Activated effector memory CD4-positive, alpha-beta T cell treated with anti-CD3 and anti-CD28 coated beads, Interleukin-2, amount 50 U/mL, for 16 hours (primary cell): ENCODE results near the gene AMH.
"Not testable (repeated sequence)": the region's sequence is repeated elsewhere in the genome, so short reads cannot be mapped to it uniquely, and the experiment has no call there.

Source experiments
- DNase-seq: peaks from one replicate; pipeline ENCODE4 v3.0.0-alpha.2; 2020

AMH gene

GRCh38 chr19:2249010-2249866 lies at the start of gene AMH:
Gene AMH (plus strand): TSS chr19:2249323. CDS start chr19:2249333, 10 bp downstream.
- DNase-seq = no peak

DNA sequence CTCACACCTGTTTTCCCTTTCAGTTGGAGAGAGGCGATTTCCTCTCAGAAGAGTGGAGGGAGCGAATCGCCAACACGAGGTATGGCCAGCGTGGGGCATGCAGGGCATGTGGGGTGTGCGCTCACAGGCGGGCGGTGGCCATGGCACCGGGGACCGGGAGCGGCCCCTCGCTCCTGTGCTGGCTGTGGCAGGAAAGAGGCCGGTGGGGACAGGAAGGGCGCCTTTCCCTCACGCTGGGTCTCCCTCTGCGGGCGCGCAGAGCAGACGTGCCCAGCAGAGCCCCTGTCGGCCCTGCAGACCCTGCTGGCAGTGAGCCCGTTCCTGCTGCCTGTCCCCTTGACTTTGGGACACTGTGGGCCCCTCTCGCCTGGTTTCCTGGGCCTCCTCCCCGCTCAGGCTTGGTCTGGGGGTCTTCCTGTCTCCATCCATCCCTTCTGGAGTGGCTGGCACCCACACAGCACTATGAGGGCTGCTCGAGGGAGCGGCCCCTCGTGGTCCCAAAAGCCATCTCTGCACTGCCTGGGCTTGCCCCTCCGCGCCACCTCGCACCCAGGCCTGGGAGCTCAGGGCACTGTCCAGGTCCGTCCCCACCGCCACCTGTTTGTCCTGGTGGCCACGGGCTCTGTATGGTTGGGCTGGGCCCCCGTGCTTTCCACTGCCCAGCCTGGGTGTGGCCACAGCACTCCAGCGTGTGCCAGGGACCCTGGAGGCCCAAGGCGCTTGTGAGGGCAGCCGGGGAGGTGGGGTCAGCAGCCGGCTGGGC lies 49.1 kb upstream of the AMH start:
- no peak for DNase-seq

DNA sequence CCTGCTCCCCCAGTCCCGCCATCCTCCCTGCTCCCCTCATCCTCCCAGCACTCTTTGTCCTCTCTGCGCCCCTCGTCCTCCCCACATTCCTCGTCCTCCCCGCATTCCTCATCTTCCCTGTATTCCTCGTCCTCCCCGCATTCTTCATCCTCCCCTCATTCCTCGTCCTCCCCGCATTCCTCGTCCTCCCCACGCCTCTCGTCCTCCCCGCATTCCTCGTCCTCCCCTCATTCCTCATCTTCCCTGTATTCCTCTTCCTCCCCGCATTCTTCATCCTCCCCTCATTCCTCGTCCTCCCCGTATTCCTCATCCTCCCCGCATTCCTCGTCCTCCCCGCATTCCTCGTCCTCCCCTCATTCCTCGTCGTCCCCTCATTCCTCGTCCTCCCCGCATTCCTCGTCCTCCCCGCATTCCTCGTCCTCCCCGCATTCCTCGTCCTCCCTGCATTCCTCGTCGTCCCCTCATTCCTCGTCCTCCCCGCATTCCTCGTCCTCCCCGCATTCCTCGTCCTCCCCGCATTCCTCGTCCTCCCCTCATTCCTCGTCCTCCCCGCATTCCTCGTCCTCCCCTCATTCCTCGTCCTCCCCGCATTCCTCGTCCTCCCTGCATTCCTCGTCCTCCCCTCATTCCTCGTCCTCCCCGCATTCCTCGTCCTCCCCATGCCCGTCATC lies 48.4 kb upstream of the AMH start:
- DNase-seq = not testable (repeated sequence)

DNA sequence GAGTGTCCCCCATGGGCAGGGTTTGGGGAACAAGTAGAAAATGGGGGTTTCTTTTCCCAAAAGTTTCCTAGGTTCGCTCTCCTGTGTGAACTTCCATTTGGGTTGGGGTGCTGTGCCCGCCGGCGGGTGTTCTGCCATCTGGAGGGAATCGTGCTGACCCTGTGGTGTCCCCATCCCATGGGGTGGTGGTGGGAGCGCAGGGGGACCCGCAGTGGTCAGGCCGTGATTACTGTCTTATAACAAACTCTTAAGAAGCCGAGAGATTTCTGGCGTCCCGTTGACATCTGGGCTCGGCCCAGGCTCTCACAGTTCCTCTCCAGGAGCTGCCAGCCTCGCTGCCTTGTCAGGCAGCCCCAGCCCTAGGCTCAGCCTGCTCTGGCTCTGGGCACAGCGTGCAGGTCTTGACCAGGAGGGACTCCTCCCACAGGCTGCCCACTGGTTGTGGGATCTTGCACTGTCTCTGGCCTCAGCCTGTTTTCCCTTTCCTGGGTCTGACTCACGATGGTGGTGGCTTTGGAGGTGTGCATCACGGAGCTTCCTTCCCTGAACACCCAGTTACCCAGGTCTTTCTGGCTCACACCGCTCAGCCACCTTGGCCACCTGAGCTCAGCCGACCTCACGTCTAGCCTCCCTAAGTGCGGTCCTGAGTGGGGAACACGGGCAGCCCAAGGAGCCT lies 47.5 kb upstream of the AMH start:
- no peak for DNase-seq

- no peak for DNase-seq
Observed at GRCh38 chr19:2202366-2202765, 46.8 kb upstream of the AMH start.

DNA sequence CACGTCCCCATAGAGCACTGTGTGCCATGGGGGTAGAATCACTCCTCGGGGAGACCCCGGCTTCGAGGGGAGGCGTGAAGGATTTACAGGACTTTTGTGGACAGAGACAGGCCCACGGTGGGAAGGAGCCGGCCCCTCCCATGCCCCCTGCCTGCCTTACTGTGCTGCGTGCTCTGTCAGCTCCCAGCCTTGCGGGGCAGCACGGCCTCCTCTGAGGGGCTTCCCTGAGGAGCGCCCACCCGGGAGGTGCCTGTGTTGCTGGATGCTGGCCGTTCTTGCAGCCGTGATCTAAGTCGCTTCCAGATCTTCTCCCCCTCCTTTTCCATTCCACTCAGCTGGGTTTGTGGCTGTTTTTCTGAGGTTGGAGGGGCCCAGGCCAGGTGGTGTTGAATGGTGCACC lies 42.1 kb upstream of the AMH start:
- no peak for DNase-seq

GRCh38 chr19:2207991-2208860 lies 40.9 kb upstream of the AMH start:
- no peak for DNase-seq

DNA sequence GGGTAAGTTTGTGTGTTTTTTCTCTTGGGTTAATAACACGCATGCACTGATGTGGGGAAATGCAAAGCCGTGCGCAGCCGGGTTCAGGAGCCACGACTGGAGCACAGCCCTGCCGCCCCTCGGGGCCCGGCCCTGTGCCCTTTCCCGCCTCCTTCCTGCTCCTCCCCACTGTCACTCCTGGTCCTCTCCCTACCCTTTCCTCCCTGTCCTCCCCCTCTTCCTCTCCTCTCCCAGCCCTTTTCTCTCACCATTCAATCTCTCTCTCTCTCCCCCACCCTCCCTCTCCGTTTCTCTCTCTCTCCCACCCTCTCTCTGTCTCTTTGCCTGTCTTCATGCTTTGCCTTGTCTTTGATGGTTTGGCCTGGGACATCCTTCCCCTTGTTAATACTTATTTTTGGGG lies 40.1 kb upstream of the AMH start:
- DNase-seq = no peak

GRCh38 chr19:2209408-2209807 lies 39.7 kb upstream of the AMH start:
- no peak for DNase-seq

- DNase-seq = no peak
Observed at GRCh38 chr19:2210206-2210605, 38.9 kb upstream of the AMH start.

DNA sequence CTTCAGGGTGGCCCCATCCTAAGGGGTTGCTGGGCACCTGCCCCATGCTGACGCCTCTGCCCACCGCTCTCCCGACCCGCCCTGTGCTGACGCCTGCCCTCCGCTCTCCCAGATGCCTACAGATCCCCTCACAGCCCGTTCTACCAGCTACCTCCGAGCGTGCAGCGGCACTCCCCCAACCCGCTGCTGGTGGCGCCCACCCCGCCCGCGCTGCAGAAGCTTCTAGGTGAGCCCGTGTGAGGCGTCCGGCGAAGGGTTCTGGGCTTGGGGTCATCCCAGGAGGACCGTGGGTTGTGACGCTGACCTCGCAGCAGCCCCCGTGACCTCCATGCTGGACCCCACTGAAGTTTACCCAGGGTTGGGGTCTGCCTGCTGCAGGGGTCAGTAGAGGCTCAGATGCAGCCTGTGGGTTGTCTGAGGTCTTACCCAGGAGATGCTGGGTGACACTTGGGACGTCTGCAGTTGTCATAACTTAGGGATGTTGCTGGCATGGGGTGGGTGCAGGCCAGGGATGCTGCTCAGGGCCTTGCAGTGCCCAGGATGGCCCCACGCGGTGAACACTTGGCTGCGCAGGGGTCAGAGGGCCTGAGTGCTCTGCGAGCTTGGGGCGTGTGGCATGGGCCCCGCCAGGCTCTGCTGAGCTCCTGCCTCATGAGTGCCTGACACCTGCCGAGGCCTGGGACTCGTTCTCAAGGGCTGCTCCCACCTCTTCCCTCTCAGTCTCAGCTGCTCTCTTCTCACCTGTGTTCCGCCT lies 38.0 kb upstream of the AMH start:
- DNase-seq = no peak

- DNase-seq = no peak
Observed at GRCh38 chr19:2212861-2213711, 36.0 kb upstream of the AMH start.

DNA sequence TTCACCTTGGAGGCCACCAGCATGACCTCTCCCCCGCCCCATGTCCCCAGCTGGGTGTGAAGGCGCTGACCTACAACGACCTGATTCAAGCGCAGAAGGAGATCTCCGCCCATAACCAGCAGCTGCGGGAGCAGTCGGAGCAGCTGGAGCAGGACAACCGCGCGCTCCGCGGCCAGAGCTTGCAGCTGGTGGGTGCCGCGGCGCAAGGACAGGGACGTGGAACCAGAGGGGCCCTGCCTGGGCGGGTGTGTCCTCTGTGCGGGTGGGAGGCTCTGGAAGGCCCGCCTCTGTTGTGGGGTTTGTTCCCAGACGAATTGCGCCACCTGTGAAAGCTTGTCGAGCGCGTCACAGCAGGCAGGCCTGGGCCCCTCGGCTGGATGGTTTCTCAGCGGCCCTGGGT lies 35.3 kb upstream of the AMH start:
- no peak for DNase-seq

DNA sequence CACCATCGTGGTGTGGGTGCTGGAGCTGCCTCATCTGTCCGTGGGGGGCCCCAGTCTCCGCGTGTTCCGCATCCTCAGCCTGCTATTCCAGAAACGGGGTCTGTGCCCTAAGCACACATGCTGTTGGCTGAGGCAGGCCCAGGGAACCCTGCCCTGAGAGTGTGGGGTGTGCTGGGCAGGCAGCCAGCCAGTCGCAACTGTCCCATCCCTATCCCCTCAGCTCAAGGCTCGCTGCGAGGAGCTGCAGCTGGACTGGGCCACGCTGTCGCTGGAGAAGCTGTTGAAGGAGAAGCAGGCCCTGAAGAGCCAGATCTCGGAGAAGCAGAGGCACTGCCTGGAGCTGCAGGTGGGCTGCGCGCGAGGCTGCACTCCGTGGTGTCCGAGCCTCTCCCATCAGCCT lies 34.9 kb upstream of the AMH start:
- no peak for DNase-seq

GRCh38 chr19:2215281-2215751 lies 33.8 kb upstream of the AMH start:
- DNase-seq = peak; percentile 76

DNA sequence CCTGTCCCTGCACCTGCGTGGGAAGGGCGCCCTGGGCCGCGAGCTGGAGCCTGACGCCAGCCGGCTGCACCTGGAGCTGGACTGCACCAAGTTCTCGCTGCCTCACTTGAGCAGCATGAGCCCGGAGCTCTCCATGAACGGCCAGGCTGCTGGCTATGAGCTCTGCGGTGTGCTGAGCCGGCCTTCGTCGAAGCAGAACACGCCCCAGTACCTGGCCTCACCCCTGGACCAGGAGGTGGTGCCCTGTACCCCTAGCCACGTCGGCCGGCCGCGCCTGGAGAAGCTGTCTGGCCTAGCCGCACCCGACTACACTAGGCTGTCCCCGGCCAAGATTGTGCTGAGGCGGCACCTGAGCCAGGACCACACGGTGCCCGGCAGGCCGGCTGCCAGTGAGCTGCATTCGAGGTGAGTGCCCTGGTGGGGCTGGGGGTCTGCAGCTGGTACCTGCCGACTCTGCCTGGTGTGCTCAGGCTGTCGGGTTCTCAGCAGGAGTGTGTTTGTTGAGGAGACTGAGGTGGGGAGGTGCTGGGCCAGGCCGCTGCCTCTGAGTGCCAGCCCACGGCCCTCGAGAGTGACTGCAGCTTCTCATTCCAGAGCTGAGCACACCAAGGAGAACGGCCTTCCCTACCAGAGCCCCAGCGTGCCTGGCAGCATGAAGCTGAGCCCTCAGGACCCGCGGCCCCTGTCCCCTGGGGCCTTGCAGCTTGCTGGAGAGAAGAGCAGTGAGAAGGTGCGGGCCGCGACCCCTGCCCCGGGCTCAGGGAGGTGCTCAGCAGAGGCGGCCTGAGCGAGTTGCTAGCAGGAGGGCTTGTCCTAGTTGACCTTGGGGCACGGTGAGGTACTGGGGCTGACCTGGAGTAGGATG lies 32.5 kb upstream of the AMH start:
- DNase-seq = no peak

DNA sequence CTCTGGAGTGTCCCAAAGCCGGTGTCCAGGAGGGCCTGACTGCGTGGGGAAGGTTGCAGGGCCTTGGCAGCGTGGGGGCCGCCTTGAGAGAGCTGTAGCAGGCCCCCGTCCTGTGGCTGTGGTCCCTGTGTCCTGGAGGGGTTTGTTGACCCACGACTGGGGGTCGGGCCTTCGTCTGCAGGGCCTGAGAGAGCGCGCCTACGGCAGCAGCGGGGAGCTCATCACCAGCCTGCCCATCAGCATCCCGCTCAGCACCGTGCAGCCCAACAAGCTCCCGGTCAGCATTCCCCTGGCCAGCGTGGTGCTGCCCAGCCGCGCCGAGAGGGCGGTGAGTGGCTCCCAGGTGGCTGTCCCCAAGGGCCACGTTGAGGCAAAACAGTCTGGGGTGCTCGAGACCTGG lies 31.5 kb upstream of the AMH start:
- DNase-seq = no peak

GRCh38 chr19:2219726-2220125 lies 29.4 kb upstream of the AMH start:
- DNase-seq = no peak

- no peak for DNase-seq
Observed at GRCh38 chr19:2221250-2221831, 27.8 kb upstream of the AMH start.
